Fibroblast of lung (primary cell): ENCODE measurements around the gene TRIML2. TPM values are rescaled to one million over a fixed set of nuclear protein-coding genes. Genes with fewer than 3 reads are reported as not detected.
"Not testable (repeated sequence)": the region's sequence is repeated elsewhere in the genome, so short reads cannot be mapped to it uniquely, and the experiment has no call there.

Experiments
- DNase-seq, 2 donors: peaks; one replicate each; pipeline versions ENCODE4 v3.0.0 to v3.0.0-alpha.2; 2010; ENCODE audit warnings: low read depth in 2 of 2
- H2AFZ ChIP-seq: 2 replicates; pipeline ENCODE4 v1.5.1; 2012; ENCODE audit warnings: low read length, control low read depth, inconsistent platforms
- H3K27ac ChIP-seq: 2 replicates; pipeline ENCODE4 v1.5.1; 2011; ENCODE audit warnings: low read length, control low read depth; ENCODE audit not compliant: insufficient read depth
- H3K27me3 ChIP-seq: 2 replicates; pipeline ENCODE4 v1.5.1; 2011; ENCODE audit warnings: mild to moderate bottlenecking, low read length; ENCODE audit not compliant: control insufficient read depth, insufficient read depth
- H3K36me3 ChIP-seq: 2 replicates; pipeline ENCODE4 v1.5.1; 2011; ENCODE audit warnings: low read length; ENCODE audit not compliant: control insufficient read depth, insufficient read depth
- H3K4me1 ChIP-seq: 2 replicates; pipeline ENCODE4 v1.5.1; 2011; ENCODE audit warnings: low read length; ENCODE audit not compliant: control insufficient read depth, insufficient read depth; ENCODE audit errors: extremely low read depth
- H3K4me2 ChIP-seq: 2 replicates; pipeline ENCODE4 v1.5.1; 2011; ENCODE audit warnings: low read length, control low read depth; ENCODE audit not compliant: insufficient read depth; ENCODE audit errors: extremely low read depth
- H3K4me3 ChIP-seq, 4 experiments: fragments of 200-600 bp in 1 of 4; sonication (generic) in 1 of 4; replicated peaks in 1 of 4; 2 replicates each; pipeline ENCODE4 v1.5.1; 2011 to 2016; ENCODE audit warnings: low read length in 4 of 4, low read depth in 3 of 4, mild to moderate bottlenecking in 3 of 4, control low read depth in 2 of 4, inconsistent platforms in 1 of 4, mixed read lengths in 1 of 4; ENCODE audit not compliant: insufficient read depth in 1 of 4; ENCODE audit errors: control extremely low read depth in 1 of 4
- H3K79me2 ChIP-seq: 2 replicates; pipeline ENCODE4 v1.5.1; 2012; ENCODE audit warnings: mild to moderate bottlenecking, low read length, inconsistent platforms; ENCODE audit not compliant: control insufficient read depth, insufficient read depth
- H3K9ac ChIP-seq: 2 replicates; pipeline ENCODE4 v1.5.1; 2011; ENCODE audit warnings: mild to moderate bottlenecking, low read length, control low read depth; ENCODE audit not compliant: insufficient read depth
- H3K9me3 ChIP-seq: 2 replicates; pipeline ENCODE4 v1.5.1; 2012; ENCODE audit warnings: low read depth, low read length; ENCODE audit not compliant: control insufficient read depth, insufficient read depth
- H4K20me1 ChIP-seq: 2 replicates; pipeline ENCODE4 v1.5.1; 2011; ENCODE audit warnings: low read length; ENCODE audit not compliant: control insufficient read depth, insufficient read depth; ENCODE audit errors: extremely low read depth
- CTCF ChIP-seq, 2 donors: IDR thresholded peaks in 1 of 2; conservative IDR thresholded peaks in 1 of 2; 1 replicate in 1 of 2; 2 replicates in 1 of 2; pipeline ENCODE4 v1.5.1; 2011 to 2012; ENCODE audit warnings: low read length in 2 of 2, control low read depth in 1 of 2, inconsistent platforms in 1 of 2, low read depth in 1 of 2, mild to moderate bottlenecking in 1 of 2
- EZH2 ChIP-seq: IDR thresholded peaks from 2 replicates; pipeline ENCODE4 v1.5.1; 2012; ENCODE audit warnings: low read length, control low read depth, mild to moderate bottlenecking; ENCODE audit errors: missing control alignments
- polyA plus RNA-seq, 2 donors: library from polyadenylated mRNA; depleted of rRNA in 1 of 2; stranded (reverse) in 1 of 2; unstranded in 1 of 2; fragments of >200 nt; gene quantifications; 2 replicates each; pipeline ENCODE4 v1.2.1, GENCODE V29; 2011 to 2012; ENCODE audit warnings: missing spikeins in 1 of 2
- total RNA-seq: library from RNA; depleted of rRNA; stranded (reverse); fragments of >200 nt; gene quantifications from 2 replicates; pipeline ENCODE4 v1.2.1, GENCODE V29; 2014

The TRIML2 gene
- total and polyA plus RNA-seq, 2 donors (not counting 1 experiment from before 2014, with no cell fraction given), result under 0.01 TPM; not detected in 1

GRCh38 chr4:188061083-188061482 is 48.3 kb downstream of the TRIML2 start:
- no peak for TF ChIP-seq CTCF (conservative IDR thresholded peaks at IDR 0.05 in 1 of 2, IDR thresholded peaks at IDR 0.05 in 1 of 2; ENCODE audit: low read depth in 1 of 2, low read length in 2 of 2)
- TF ChIP-seq EZH2, result no peak
- H3K79me2 ChIP-seq, result no peaks in the 10 kb centered on the region
- no peak for DNase-seq

GRCh38 chr4:188053302-188053701 is 56.1 kb downstream of the TRIML2 start:
- H4K20me1 ChIP-seq, result no peaks in the 10 kb centered on the region
- H3K9me3 ChIP-seq, result no peaks in the 10 kb centered on the region
- TF ChIP-seq CTCF (conservative IDR thresholded peaks at IDR 0.05 in 1 of 2, IDR thresholded peaks at IDR 0.05 in 1 of 2; ENCODE audit: low read depth in 1 of 2, low read length in 2 of 2), result no peak
- TF ChIP-seq EZH2, result no peak
- no peak overlapping the region for H2AFZ ChIP-seq
- H3K4me1 ChIP-seq, result no peaks in the 10 kb centered on the region
- no peaks in the 10 kb centered on the region for H3K36me3 ChIP-seq
- no peak overlapping the region for H3K4me2 ChIP-seq
- H3K27ac ChIP-seq, result no peak overlapping the region
- no peak for DNase-seq
- H3K9ac ChIP-seq, result no peak overlapping the region
- H3K4me3 ChIP-seq, result no peak overlapping the region
- H3K79me2 ChIP-seq, result no peaks in the 10 kb centered on the region
- no peaks in the 10 kb centered on the region for H3K27me3 ChIP-seq

More at GRCh38 chr4:188061083-188061482, 48.3 kb downstream of the TRIML2 start:
- Histone ChIP-seq H3K36me3 (no peaks in the 10 kb centered on the region), H4K20me1 (no peaks in the 10 kb centered on the region), H3K4me3 (no peak overlapping the region), H3K4me1 (no peaks in the 10 kb centered on the region), H3K4me2 (no peak overlapping the region), H3K27ac (no peak overlapping the region), H2AFZ (no peak overlapping the region), H3K9me3 (no peaks in the 10 kb centered on the region), H3K9ac (no peak overlapping the region), H3K27me3 (no peaks in the 10 kb centered on the region)

GRCh38 chr4:188046657-188047056 is 62.7 kb downstream of the TRIML2 start:
- Histone ChIP-seq H2AFZ (no peak overlapping the region), H3K4me3 (no peak overlapping the region), H4K20me1 (no peaks in the 10 kb centered on the region), H3K4me2 (no peak overlapping the region), H3K9ac (no peak overlapping the region), H3K9me3 (no peaks in the 10 kb centered on the region), H3K27ac (no peak overlapping the region), H3K36me3 (no peaks in the 10 kb centered on the region), H3K27me3 (no peaks in the 10 kb centered on the region), H3K79me2 (no peaks in the 10 kb centered on the region), H3K4me1 (no peaks in the 10 kb centered on the region)
- DNase-seq, result no peak
- TF ChIP-seq EZH2, result no peak
- no peak for TF ChIP-seq CTCF (conservative IDR thresholded peaks at IDR 0.05 in 1 of 2, IDR thresholded peaks at IDR 0.05 in 1 of 2; ENCODE audit: low read depth in 1 of 2, low read length in 2 of 2)

- not testable (repeated sequence) for H2AFZ ChIP-seq, H3K4me3 ChIP-seq, H3K27ac ChIP-seq, H3K27me3 ChIP-seq, H3K4me2 ChIP-seq, H3K4me1 ChIP-seq, H3K36me3 ChIP-seq, H3K79me2 ChIP-seq, H3K9me3 ChIP-seq, H3K9ac ChIP-seq, H4K20me1 ChIP-seq, DNase-seq
Measured at GRCh38 chr4:188045461-188045860, 63.9 kb downstream of the TRIML2 start.
